Gastrocnemius medialis (tissue), 4 donors: Measurements from ENCODE around the gene CRYGD. TPM values are rescaled to one million over a fixed set of nuclear protein-coding genes. Genes with fewer than 3 reads are reported as not detected.
"Not testable (repeated sequence)": the region's sequence is repeated elsewhere in the genome, so short reads cannot be mapped to it uniquely, and the experiment has no call there.

Experiments
- ATAC-seq, 2 donors: fragments of 150-250 bp; one replicate each; pipeline ENCODE4 v1.9.1; 2016
- DNase-seq, 2 donors: peaks; one replicate each; pipeline ENCODE4 v3.0.0-alpha.2; 2019
- H3K27ac ChIP-seq, 4 donors: fragments of 200-600 bp; sonication (generic); 1 replicate in 1 of 4; 2 replicates in 3 of 4; pipeline ENCODE4 v1.5.1; 2016 to 2018; ENCODE audit warnings: mild to moderate bottlenecking in 2 of 4, moderate library complexity in 1 of 4
- H3K27me3 ChIP-seq, 3 donors: fragments of 200-600 bp; sonication (generic) in 2 of 3; 1 replicate in 1 of 3; 2 replicates in 2 of 3; pipeline versions ENCODE4 v1.5.1 to v1.6.0; 2016 to 2019; ENCODE audit warnings: mild to moderate bottlenecking in 1 of 3, moderate library complexity in 1 of 3
- H3K36me3 ChIP-seq, 2 donors: fragments of 200-600 bp; sonication (generic) in 1 of 2; one replicate each; pipeline ENCODE4 v1.5.1; 2017 to 2018
- H3K4me1 ChIP-seq, 2 donors: fragments of 200-600 bp; sonication (generic) in 1 of 2; one replicate each; pipeline ENCODE4 v1.5.1; 2016 to 2017; ENCODE audit warnings: mild to moderate bottlenecking in 2 of 2
- H3K4me3 ChIP-seq, 4 donors: fragments of 200-600 bp; sonication (generic) in 3 of 4; 1 replicate in 1 of 4; 2 replicates in 3 of 4; pipeline ENCODE4 v1.5.1; 2016 to 2019; ENCODE audit warnings: mild to moderate bottlenecking in 2 of 4
- H3K9me3 ChIP-seq, 3 donors: fragments of 200-600 bp; sonication (generic) in 2 of 3; 1 replicate in 1 of 3; 2 replicates in 2 of 3; pipeline ENCODE4 v1.5.1; 2016 to 2019
- CTCF ChIP-seq, 5 experiments: fragments of 450-650 bp in 3 of 5; fragments of 200-600 bp in 2 of 5; sonication (generic) in 2 of 5; IDR thresholded peaks in 4 of 5; conservative IDR thresholded peaks in 1 of 5; 1 replicate in 4 of 5; 2 replicates in 1 of 5; pipeline ENCODE4 v1.5.1; 2016 to 2019; ENCODE audit warnings: antibody characterized with exemption in 5 of 5, mild to moderate bottlenecking in 3 of 5, moderate library complexity in 3 of 5
- POLR2A ChIP-seq, 2 donors: fragments of 450-650 bp; IDR thresholded peaks; one replicate each; pipeline ENCODE4 v1.6.1; 2017; ENCODE audit warnings: antibody characterized with exemption in 2 of 2, mild to moderate bottlenecking in 2 of 2, moderate library complexity in 2 of 2
- in situ Hi-C, 4 donors: fragments of 200-750 bp; cut with MboI; loops; one replicate each; pipeline versions ENCODE4 v1.15.0 to v1.8.0; 2017; ENCODE audit warnings: low sequenced_read_pairs in 4 of 4
- intact Hi-C: fragments of 100-400 bp; cut with DNase I; formaldehyde crosslinking; loops from one replicate; pipeline ENCODE4 v1.15.1; 2023; ENCODE audit warnings: low total_unique reads
- total RNA-seq, 4 donors: library from RNA; depleted of rRNA; stranded (reverse); fragments of >200 nt; gene quantifications; one replicate each; pipeline versions ENCODE4 v1.1.0 to v1.2.3, GENCODE V29; 2016

CRYGD gene
- total RNA-seq, 4 donors from 2014 or later: not detected

- no peaks in the 10 kb centered on the region for H3K36me3 ChIP-seq
- no peak for TF ChIP-seq CTCF (IDR thresholded peaks at IDR 0.05 in 4 of 5, conservative IDR thresholded peaks at IDR 0.05 in 1 of 5)
- DNase-seq (no peak), ATAC-seq (no peak)
- H3K27ac ChIP-seq: no peak overlapping the region
- in situ Hi-C loops: no loop called here
- H3K27me3 ChIP-seq: peaks cover 0 to 21% (median 5%) of the 10 kb centered on the region in 3 donors
- H3K9me3 ChIP-seq: no peaks in the 10 kb centered on the region
- no peaks in the 10 kb centered on the region for H3K4me1 ChIP-seq
- H3K4me3 ChIP-seq: no peak overlapping the region
- intact Hi-C loops: no loop called here
Observed at GRCh38 chr2:208125251-208125650, 927 bp upstream of the CRYGD start.

GRCh38 chr2:208122248-208122647, 2.1 kb downstream of the CRYGD start:
- intact Hi-C loops: no loop called here
- no peak for ATAC-seq
- Histone ChIP-seq H3K9me3 (no peaks in the 10 kb centered on the region), H3K27me3 (peaks cover 0 to 20% (median 5%) of the 10 kb centered on the region in 3 donors), H3K36me3 (no peaks in the 10 kb centered on the region), H3K4me1 (no peaks in the 10 kb centered on the region), H3K4me3 (no peak overlapping the region), H3K27ac (no peak overlapping the region)
- no peak for TF ChIP-seq POLR2A (IDR thresholded peaks at IDR 0.05)
- no peak for TF ChIP-seq CTCF (IDR thresholded peaks at IDR 0.05 in 4 of 5, conservative IDR thresholded peaks at IDR 0.05 in 1 of 5)
- in situ Hi-C loops: no loop called here
- no peak for DNase-seq

GRCh38 chr2:208118918-208119317, 5.4 kb downstream of the CRYGD start:
- DNase-seq (no peak), ATAC-seq (no peak)
- Histone ChIP-seq H3K9me3 (no peaks in the 10 kb centered on the region), H3K4me3 (no peak overlapping the region), H3K4me1 (no peaks in the 10 kb centered on the region), H3K36me3 (no peaks in the 10 kb centered on the region), H3K27me3 (peaks cover 0 to 9% (median 0%) of the 10 kb centered on the region in 3 donors), H3K27ac (no peak overlapping the region)
- in situ Hi-C loops: no loop called here
- TF ChIP-seq CTCF (IDR thresholded peaks at IDR 0.05 in 4 of 5, conservative IDR thresholded peaks at IDR 0.05 in 1 of 5) (no peak), POLR2A (IDR thresholded peaks at IDR 0.05) (no peak)
- intact Hi-C loops: no loop called here

GRCh38 chr2:208117390-208117789, 6.9 kb downstream of the CRYGD start:
- H3K4me1 ChIP-seq, intact Hi-C loops, DNase-seq, H3K9me3 ChIP-seq, H3K27ac ChIP-seq, ATAC-seq, H3K4me3 ChIP-seq, H3K36me3 ChIP-seq, in situ Hi-C loops: not testable (repeated sequence)
- peaks cover 0 to 12% (median 7%) of the 10 kb centered on the region in 3 donors for H3K27me3 ChIP-seq

GRCh38 chr2:208112969-208113368, 11.4 kb downstream of the CRYGD start:
- H3K36me3 ChIP-seq: no peaks in the 10 kb centered on the region
- no peak for TF ChIP-seq CTCF (IDR thresholded peaks at IDR 0.05 in 4 of 5, conservative IDR thresholded peaks at IDR 0.05 in 1 of 5)
- no peak for TF ChIP-seq POLR2A (IDR thresholded peaks at IDR 0.05)
- no peaks in the 10 kb centered on the region for H3K4me1 ChIP-seq
- intact Hi-C loops (no loop called here), in situ Hi-C loops (no loop called here)
- H3K27ac ChIP-seq: no peak overlapping the region
- H3K9me3 ChIP-seq: no peaks in the 10 kb centered on the region
- H3K27me3 ChIP-seq: peaks cover 0 to 18% (median 7%) of the 10 kb centered on the region in 3 donors
- ATAC-seq: no peak
- DNase-seq: no peak
- no peak overlapping the region for H3K4me3 ChIP-seq

GRCh38 chr2:208112273-208112745, 12.0 kb downstream of the CRYGD start:
- DNase-seq, intact Hi-C loops, H3K4me1 ChIP-seq, ATAC-seq, H3K36me3 ChIP-seq, H3K9me3 ChIP-seq, H3K27ac ChIP-seq, H3K4me3 ChIP-seq, in situ Hi-C loops: not testable (repeated sequence)
- H3K27me3 ChIP-seq: peaks cover 0 to 18% (median 7%) of the 10 kb centered on the region in 3 donors
